Stimulated activated CD8-positive, alpha-beta memory T cell treated with anti-CD3 and anti-CD28 coated beads, Interleukin-7, amount 100 ng/mL, for 4 hours (primary cell): ENCODE data around the gene PTPN22.
"Not testable (repeated sequence)": the region's sequence is repeated elsewhere in the genome, so short reads cannot be mapped to it uniquely, and the experiment has no call there.

Experiments
- DNase-seq, 2 donors: peaks; one replicate each; pipeline ENCODE4 v3.0.0-alpha.2; 2020; ENCODE audit warnings: low read depth in 2 of 2

The PTPN22 gene

DNA sequence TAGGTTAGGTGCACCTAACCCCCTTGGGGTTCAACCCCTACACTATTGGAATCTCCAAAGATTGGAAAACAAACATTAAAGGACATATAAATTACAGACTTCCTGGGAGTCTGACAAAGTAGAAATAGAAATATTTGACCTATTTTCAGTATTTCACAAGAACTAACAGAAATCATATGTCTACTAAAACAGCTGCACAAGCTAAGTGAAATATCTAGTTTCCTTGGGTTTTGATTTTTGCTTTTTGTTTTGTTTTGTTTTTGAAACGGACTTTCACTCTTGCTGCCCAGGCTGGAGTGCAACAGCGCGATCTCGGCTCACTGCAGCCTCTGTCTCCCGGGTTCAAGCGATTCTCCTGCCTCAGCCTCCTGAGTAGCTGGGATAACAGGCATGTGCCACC lies 18.8 kb downstream of the PTPN22 start:
- not testable (repeated sequence) for DNase-seq

DNA sequence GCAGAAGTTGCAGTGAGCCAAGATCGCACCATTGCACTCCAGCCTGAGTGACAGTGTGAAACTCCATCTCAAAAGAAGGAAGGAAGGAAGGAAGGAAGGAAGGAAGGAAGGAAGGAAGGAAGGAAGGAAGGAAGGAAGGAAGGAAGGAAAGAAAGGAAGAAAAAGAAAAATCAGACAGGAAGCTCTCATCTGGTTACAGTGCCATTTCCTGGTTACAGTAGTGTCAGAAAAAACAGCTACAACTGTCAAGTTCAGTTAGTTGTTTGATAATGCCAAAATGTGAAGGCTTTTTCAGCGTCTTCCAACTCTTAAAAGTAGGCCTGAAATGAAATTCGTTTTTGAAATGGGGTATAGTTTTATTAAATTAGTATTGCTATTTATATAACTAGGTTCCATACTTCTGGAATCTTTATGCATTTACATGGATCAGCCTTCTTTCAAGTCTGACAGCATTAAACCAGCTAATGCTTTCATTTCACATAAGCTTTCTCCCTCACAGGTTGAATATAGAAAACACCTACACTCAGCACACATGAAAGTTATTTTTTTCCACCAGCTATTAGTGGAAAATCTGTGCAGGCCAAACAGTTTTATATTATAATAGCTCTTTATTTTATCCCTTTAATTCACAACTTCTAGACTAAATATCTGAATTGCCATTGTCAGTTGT lies 21.2 kb downstream of the PTPN22 start:
- no peak for DNase-seq

- no peak for DNase-seq
Measured at GRCh38 chr1:113849072-113849471, 22.4 kb downstream of the PTPN22 start.

- DNase-seq, result no peak
Measured at GRCh38 chr1:113846391-113847035, 25.0 kb downstream of the PTPN22 start.

DNA sequence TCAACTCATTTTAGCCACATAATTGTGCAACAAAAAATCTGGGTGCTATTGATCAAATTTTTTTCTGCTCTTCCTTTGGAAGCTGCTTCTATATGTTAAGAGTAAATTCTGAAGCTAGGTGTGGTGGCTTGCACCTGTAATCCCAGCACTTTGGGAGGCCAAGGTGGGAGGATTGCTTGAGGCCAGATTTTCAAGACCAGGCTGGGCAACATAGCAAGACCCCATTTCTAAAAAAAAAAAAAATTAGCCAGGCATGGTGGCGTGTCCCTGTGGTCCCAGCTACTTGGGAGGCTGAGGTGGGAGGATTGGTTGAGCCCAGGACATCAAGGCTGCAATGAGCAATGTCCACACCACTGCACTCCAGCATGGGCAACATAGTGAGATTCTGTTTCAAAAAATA lies 35.0 kb downstream of the PTPN22 start:
- no peak for DNase-seq

GRCh38 chr1:113835686-113836290 lies 35.7 kb downstream of the PTPN22 start:
- no peak for DNase-seq

- no peak for DNase-seq
Measured at GRCh38 chr1:113834716-113835115, 36.8 kb downstream of the PTPN22 start.

GRCh38 chr1:113830039-113830438 lies 41.5 kb downstream of the PTPN22 start:
- no peak for DNase-seq

GRCh38 chr1:113821916-113822315 lies 49.6 kb downstream of the PTPN22 start:
- no peak for DNase-seq

GRCh38 chr1:113818578-113818977 lies 52.9 kb downstream of the PTPN22 start:
- DNase-seq, result no peak

GRCh38 chr1:113813218-113813617 lies 58.3 kb downstream of the PTPN22 start:
- no peak for DNase-seq

DNA sequence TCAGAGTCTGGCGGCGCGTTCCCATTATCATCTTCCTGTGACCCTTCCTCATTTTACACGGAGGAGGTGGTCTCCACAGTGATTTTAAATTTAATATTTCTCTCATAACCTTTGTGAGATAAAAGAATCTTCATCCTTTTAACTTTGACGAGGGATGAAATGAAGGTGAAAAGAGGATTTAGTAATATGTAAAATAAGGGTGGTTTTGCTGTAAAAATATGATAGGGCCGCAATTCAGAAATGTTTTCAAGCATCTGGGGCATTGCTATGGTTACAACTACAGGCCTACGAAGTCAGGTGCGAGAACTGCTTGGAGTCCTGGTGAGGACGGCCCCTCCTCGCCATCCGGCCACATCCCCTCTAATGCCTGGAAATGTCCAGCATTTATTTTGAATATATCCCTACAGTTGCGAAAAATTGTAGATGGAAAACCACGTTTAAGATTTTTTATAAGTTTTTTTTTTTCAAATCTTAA lies 58.8 kb downstream of the PTPN22 start:
- no peak for DNase-seq

DNA sequence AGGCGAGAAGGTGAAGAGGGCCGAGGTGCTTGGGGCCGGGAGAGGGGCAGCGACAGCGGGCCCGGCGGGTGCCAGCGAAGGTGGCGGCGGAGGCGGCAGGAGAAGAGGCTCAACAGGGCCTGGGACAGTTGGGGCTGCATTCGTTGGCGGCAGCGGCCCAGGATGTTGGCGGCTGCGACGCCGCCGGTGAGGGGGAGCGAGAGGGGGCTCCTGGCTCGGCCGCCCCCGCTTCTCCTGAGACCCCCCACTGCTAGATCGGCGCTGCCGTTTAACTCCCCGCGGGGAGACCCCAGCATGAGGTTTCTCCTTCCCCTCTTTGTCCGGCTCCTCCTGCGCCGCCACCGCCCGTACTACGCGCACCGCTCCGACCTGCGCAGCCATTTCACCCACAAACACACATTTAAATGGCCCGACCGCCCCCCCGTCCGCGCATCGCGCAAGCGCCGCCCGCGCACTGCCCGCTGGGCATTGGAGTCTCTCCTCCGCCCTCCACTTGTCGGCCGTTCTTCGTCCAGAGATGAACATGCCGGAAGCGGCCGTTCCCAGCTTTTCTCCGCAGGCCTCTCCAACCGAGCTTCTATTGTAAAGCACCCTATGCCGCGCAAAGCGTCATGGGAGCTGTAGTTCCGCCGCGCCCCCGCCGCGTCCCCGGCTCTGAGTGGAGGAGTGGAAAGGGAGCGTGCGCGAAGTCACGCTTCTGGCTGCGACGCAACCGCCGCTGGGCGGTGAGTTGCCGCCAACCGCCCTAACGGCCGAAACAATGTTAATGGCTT lies 59.4 kb downstream of the PTPN22 start, which contains the start of gene RSBN1:
RSBN1 (minus strand) TSS at position 589 of the 773 bp plus-strand sequence; CDS start at position 525, 64 bp downstream.
- DNase-seq, result peak; percentile 96 to 97

DNA sequence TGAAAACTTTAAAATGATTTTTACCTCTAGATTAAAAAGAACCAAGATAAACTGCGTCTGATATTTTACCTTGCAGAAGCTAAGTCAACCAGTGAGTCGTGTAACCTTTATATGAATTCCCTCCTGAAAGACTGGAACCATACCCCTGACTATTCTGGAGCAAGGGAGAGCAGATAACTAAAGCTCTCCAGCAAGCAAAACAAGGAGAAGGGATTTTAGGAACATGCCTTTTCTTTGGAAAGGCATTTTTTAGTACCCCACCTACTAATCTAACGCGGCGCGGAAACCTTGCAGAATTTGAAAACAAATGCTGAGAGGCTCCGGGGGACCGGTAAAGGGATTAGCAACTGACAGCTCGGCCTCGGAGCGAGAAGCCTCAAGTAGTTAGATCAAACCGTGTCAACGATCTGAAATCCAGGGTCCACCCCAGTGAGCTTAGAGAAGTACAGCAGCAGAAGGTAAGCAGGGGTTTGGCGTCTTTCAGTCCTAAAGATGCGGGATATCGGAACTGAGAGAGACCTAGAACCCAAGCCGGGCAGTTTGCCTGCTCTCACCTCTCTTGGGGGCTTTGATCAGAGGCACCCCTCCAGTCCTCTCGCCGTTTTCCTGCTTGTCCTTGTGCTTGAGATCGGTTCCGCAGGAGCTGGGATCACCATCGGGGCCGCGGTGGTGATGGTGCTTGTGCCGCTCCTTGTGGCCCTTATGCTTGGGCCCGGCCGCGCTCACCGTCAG lies 60.2 kb downstream of the PTPN22 start:
- DNase-seq, result peak; percentile 11 to 13

- DNase-seq, result no peak
Measured at GRCh38 chr1:113809670-113810602, 61.6 kb downstream of the PTPN22 start.

GRCh38 chr1:113808450-113809195 lies 62.9 kb downstream of the PTPN22 start:
- no peak for DNase-seq

- DNase-seq, result no peak
Measured at GRCh38 chr1:113805639-113806038, 65.9 kb downstream of the PTPN22 start.

DNA sequence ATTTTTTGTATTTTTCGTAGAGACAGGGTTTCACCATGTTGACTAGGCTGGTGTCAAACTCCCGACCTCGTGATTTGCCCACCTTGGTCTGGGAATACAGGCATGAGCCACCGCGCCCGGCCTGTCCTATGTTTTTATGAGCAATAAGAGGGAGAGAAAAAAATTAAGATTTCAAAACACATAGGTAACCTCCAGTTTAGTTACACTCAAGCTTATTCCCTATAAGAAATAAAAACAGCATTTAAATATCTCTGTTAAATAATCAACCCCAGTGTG lies 66.3 kb downstream of the PTPN22 start:
- no peak for DNase-seq

- no peak for DNase-seq
Measured at GRCh38 chr1:113804421-113805255, 66.9 kb downstream of the PTPN22 start.
